ENCODE data around the gene ADAMTS17. TPM values are rescaled to one million over a fixed set of nuclear protein-coding genes. Genes with fewer than 3 reads are reported as not detected.

Gene ADAMTS17
- total RNA-seq, 1 experiment from 2014 or later, result 3.2 TPM

DNA sequence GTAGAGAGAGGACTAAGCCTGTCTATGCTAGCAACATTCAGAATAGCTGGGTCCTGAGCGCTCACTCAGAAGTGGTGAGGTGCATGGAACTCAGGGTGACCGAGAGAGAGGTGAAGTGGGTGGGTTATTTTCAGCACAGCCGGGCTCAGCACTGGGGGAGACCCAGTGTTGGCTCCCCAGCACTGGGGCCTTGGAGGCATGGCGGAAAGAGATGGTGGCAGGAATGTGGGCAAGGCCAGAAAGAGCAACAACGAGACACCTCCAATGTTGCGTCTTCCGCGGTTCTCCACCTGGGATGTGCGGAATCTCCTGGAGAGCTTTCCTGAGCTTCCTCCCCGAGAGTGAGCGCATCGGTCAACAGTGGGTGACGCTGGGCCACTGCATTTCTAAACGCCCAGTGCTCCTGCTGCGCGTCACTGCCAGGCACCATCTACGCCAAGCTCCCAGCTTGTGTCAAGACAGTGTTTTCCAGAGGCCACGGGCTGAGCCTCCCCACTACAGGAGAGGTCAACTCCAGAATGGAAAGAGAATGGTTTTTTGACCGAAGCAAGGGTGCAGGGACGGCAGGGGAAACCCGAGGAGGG is 148.4 kb downstream of the ADAMTS17 start:
- CTCF ChIA-PET, result interaction anchor here (0.5 kb wide), 1 partner anchor 95 kb away, joined by 5 read pairs; no protein-coding TSS in a partner anchor
- Histone ChIP-seq H3K4me3 (no peak overlapping the region), H2AFZ (no peak overlapping the region), H3F3A (ENCODE audit: insufficient read depth, low read depth) (no peaks in the 10 kb centered on the region), H3K36me3 (ENCODE audit: low read depth) (no peaks in the 10 kb centered on the region), H3K4me2 (no peak overlapping the region), H3K79me2 (ENCODE audit: low read depth) (no peaks in the 10 kb centered on the region), H3K9me2 (ENCODE audit: insufficient read depth) (no peaks in the 10 kb centered on the region), H3K9me3 (ENCODE audit: insufficient read depth, low read depth) (no peaks in the 10 kb centered on the region), H3K27ac (no peak overlapping the region), H4K20me1 (ENCODE audit: insufficient read depth) (no peaks in the 10 kb centered on the region), H3K4me1 (replicated peaks; ENCODE audit: insufficient read depth) (no peaks in the 10 kb centered on the region), H3K27me3 (ENCODE audit: insufficient read depth, low read depth) (no peaks in the 10 kb centered on the region)
- no peak for DNase-seq
- TF ChIP-seq EZH2 (IDR thresholded peaks at IDR 0.05; ENCODE audit: low read depth), result no peak
- TF ChIP-seq, protein P1, sequence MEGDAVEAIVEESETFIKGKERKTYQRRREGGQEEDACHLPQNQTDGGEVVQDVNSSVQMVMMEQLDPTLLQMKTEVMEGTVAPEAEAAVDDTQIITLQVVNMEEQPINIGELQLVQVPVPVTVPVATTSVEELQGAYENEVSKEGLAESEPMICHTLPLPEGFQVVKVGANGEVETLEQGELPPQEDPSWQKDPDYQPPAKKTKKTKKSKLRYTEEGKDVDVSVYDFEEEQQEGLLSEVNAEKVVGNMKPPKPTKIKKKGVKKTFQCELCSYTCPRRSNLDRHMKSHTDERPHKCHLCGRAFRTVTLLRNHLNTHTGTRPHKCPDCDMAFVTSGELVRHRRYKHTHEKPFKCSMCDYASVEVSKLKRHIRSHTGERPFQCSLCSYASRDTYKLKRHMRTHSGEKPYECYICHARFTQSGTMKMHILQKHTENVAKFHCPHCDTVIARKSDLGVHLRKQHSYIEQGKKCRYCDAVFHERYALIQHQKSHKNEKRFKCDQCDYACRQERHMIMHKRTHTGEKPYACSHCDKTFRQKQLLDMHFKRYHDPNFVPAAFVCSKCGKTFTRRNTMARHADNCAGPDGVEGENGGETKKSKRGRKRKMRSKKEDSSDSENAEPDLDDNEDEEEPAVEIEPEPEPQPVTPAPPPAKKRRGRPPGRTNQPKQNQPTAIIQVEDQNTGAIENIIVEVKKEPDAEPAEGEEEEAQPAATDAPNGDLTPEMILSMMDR (conservative IDR thresholded peaks at IDR 0.05), result no peak
- POLR2A ChIA-PET (ENCODE audit: unreplicated experiment), result interaction anchor here (0.7 kb wide), 1 partner anchor 232 kb away, joined by 5 read pairs; no protein-coding TSS in a partner anchor
- BruUV-seq (replicated peaks), result no TSS peak
- intact Hi-C loops (cut with micrococcal nuclease; ENCODE audit: unreplicated experiment), result no loop called here

DNA sequence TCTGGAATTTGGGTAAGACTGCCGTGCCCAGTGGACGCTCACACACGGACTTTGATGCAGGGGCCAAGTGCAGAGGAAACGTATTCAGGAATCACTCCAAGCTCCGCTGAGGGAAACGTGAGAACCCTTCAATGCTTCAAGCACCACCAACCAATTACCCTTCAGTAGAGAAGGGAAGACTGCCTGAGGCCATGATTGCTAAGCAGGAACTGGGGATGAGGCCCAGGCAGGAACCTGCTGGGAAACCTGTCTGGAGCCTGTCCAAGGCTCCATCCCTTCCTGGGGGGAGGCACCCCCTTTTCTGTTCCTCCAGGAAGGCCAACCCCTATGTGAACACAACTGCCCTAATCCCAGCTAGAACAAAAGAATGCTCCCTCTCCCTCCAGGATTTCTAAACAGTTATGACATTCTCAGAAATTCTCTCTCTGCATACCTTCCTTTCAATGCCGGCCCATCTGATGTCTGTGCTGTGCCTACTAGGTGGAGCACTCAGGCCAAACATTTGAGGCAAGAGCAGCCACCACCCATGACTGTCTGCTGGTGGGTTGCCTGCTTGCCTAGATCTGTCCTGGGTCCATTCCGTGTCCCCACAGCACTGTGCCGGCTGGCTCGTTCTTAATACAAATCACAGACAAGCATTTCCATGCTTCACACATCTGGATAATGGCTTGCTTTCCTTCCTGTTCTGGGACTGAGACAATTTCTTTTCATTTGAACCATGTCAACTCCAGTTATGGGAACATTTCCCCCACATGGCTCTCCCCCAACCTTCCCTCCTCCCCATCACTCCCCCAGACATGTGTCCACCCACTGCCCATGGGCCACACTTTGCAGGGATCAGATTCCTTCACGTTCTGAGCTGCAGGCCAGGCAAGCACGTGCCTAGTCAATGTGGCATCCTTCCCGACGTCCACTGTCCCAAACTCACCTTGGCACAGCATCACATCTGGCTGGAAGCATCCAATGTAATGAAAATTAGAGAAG is 149.4 kb downstream of the ADAMTS17 start:
- no peaks in the 10 kb centered on the region for H3F3A ChIP-seq (ENCODE audit: insufficient read depth, low read depth)
- H3K9me3 ChIP-seq (ENCODE audit: insufficient read depth, low read depth), result no peaks in the 10 kb centered on the region
- no peak overlapping the region for H3K27ac ChIP-seq
- H3K9me2 ChIP-seq (ENCODE audit: insufficient read depth), result no peaks in the 10 kb centered on the region
- CTCF ChIA-PET, result no interaction called here
- no peaks in the 10 kb centered on the region for H3K4me1 ChIP-seq (replicated peaks; ENCODE audit: insufficient read depth)
- H2AFZ ChIP-seq, result no peak overlapping the region
- BruUV-seq (replicated peaks), result no TSS peak
- no peaks in the 10 kb centered on the region for H4K20me1 ChIP-seq (ENCODE audit: insufficient read depth)
- no peak overlapping the region for H3K4me3 ChIP-seq
- DNase-seq, result peak in 1 of 2 experiments; percentile 35
- H3K27me3 ChIP-seq (ENCODE audit: insufficient read depth, low read depth), result no peaks in the 10 kb centered on the region
- POLR2A ChIA-PET (ENCODE audit: unreplicated experiment), result no interaction called here
- TF ChIP-seq EZH2 (IDR thresholded peaks at IDR 0.05; ENCODE audit: low read depth), result no peak
- TF ChIP-seq, protein P1 (conservative IDR thresholded peaks at IDR 0.05), result no peak
- no peaks in the 10 kb centered on the region for H3K79me2 ChIP-seq (ENCODE audit: low read depth)
- intact Hi-C loops (cut with micrococcal nuclease; ENCODE audit: unreplicated experiment), result no loop called here
- no peak overlapping the region for H3K4me2 ChIP-seq
- H3K36me3 ChIP-seq (ENCODE audit: low read depth), result no peaks in the 10 kb centered on the region

DNA sequence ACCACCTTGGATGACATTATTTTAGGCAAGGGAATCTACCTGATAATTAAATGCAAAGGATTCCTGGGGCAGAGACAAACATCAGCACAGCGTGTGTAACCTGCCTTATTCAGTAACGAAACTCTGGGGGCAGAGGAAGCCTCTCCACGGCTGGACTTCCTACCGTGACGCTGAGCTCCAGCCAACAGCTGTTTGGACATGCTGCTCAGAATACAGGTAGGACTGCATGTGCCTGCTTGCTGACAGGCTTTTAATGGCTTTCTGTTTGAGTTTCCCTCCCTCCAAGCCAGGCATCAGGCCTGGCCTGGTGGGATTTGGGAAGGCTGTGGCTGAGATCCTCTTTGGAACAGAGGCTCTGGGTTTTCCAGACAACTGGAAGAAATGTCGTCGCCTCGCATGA is 150.6 kb downstream of the ADAMTS17 start:
- TF ChIP-seq EZH2 (IDR thresholded peaks at IDR 0.05; ENCODE audit: low read depth), result no peak
- TF ChIP-seq, protein P1 (conservative IDR thresholded peaks at IDR 0.05), result no peak
- Histone ChIP-seq H3K9me2 (ENCODE audit: insufficient read depth) (no peaks in the 10 kb centered on the region), H3K79me2 (ENCODE audit: low read depth) (no peaks in the 10 kb centered on the region), H3K27me3 (ENCODE audit: insufficient read depth, low read depth) (no peaks in the 10 kb centered on the region), H3K9me3 (ENCODE audit: insufficient read depth, low read depth) (no peaks in the 10 kb centered on the region), H3F3A (ENCODE audit: insufficient read depth, low read depth) (no peaks in the 10 kb centered on the region), H3K4me1 (replicated peaks; ENCODE audit: insufficient read depth) (no peaks in the 10 kb centered on the region), H3K4me2 (no peak overlapping the region), H3K27ac (no peak overlapping the region), H2AFZ (no peak overlapping the region), H4K20me1 (ENCODE audit: insufficient read depth) (no peaks in the 10 kb centered on the region), H3K36me3 (ENCODE audit: low read depth) (no peaks in the 10 kb centered on the region), H3K4me3 (no peak overlapping the region)
- intact Hi-C loops (cut with micrococcal nuclease; ENCODE audit: unreplicated experiment), result no loop called here
- ChIA-PET POLR2A (ENCODE audit: unreplicated experiment) (no interaction called here), CTCF (no interaction called here)
- BruUV-seq (replicated peaks), result no TSS peak
- DNase-seq, result no peak
